HG02759 (cell line): Measurements from ENCODE around the gene MYOG.

Experiments used
- ATAC-seq: cut with Tn5 transposase; IDR thresholded peaks from one replicate; pipeline ENCODE4 v1.9.1; 2021; ENCODE audit warnings: mild to moderate bottlenecking, moderate library complexity; ENCODE audit not compliant: unreplicated experiment

Gene MYOG

DNA sequence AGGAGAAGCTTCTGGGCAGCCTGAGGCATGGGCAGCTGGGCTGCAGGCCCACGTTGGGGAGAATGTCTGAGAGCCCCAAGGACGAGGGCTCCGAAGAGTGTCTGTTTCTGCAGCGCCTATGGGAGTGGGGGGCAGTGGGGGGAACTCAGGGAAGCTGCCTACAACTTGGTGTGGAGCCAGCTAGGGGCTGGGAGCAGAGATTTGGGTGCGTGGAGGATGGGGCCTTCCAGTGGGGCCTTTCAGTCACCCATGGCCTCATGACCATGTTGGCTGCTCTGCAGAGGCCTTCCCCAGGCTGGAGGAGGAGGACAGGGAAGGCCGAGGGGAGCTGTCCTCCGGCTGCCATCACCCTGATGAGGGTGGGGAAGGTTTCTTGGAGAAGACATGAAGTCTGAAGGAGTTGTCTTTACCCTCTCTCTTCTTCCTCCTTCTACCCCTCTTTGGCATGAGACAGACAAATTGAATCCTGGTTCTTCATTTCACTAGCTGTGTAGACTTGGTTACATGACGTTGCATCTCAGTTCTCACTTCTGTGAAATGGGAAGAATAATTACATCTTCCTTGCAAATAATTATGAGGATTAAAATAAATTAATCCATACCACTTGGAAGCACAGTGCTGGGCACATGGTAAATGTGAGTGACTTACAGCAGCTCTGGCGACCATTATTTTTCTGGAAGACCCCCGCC lies 51.2 kb downstream of the MYOG start:
- no peak for ATAC-seq

DNA sequence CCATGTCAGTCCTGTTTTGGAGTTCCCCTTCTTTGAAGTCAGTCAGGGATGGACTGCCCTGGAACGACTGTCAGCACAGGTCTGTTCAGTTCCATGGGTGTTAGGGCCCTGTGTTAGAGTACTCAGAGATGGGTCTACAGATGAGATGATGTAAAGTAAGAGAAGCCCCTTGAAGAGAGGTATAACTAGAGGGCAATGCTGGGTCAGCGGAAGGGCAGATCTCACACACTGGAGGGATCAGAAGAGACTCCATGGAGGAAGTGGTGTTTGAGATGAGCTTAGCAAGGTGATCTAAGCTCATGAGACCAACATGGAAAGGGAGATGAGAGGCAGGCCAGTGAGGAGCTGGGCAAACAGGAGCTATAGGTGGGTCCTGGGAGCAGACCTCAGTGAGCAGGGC lies 51.9 kb downstream of the MYOG start:
- ATAC-seq = no peak

DNA sequence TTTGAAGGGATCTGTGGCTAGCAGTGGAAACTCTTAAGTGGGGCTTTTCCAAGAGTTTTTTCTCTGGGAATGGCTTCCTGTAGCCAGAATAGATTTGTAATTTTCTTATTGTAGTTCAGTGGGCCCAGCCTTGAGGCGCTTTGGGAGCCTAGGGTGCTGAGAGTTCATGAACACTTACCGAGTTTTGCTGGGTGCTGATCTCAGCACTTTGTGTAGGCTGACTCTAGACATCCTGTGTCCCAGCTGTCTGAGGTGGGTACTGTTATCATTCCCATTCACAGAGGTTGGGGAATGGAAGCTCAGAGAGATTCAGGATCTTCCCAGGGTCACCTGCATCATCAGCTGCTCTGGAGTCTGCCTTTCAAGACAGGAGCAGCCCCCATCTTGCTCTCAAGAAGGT lies 52.5 kb downstream of the MYOG start:
- ATAC-seq = no peak
